Right lobe of liver (tissue), 6 donors: ENCODE measurements around the gene TYW1B. TPM values are rescaled to one million over a fixed set of nuclear protein-coding genes. Genes with fewer than 3 reads are reported as not detected.
A peak's percentile ranks its signal among the peaks of the same experiment; 100 is the strongest.
"Not testable (repeated sequence)": the region's sequence is repeated elsewhere in the genome, so short reads cannot be mapped to it uniquely, and the experiment has no call there.

Experiments
- ATAC-seq, 4 donors: fragments of 200-7000 bp; cut with Tn5 transposase; one replicate each; pipeline ENCODE4 v1.9.1; 2020; ENCODE audit warnings: mild to moderate bottlenecking in 4 of 4, moderate library complexity in 4 of 4
- DNase-seq, 3 donors: peaks; one replicate each; pipeline ENCODE4 v3.0.0-alpha.2; 2020
- H3K27ac ChIP-seq, 3 donors: fragments of 200-600 bp; one replicate each; pipeline ENCODE4 v1.8.0; 2022
- H3K27me3 ChIP-seq, 2 donors: fragments of 200-600 bp; one replicate each; pipeline ENCODE4 v1.8.0; 2022
- H3K36me3 ChIP-seq, 4 donors: fragments of 200-600 bp; sonication (generic) in 1 of 4; one replicate each; pipeline versions ENCODE4 v1.5.1 to v1.8.0; 2017 to 2022; ENCODE audit warnings: control low read depth in 1 of 4
- H3K4me1 ChIP-seq, 4 donors: fragments of 200-600 bp; sonication (generic) in 1 of 4; one replicate each; pipeline versions ENCODE4 v1.5.1 to v1.8.0; 2017 to 2022; ENCODE audit warnings: control low read depth in 1 of 4
- H3K4me3 ChIP-seq, 3 donors: fragments of 200-600 bp; one replicate each; pipeline ENCODE4 v1.8.0; 2022
- H3K9me3 ChIP-seq, 4 donors: fragments of 200-600 bp; sonication (generic) in 1 of 4; one replicate each; pipeline versions ENCODE4 v1.5.1 to v1.8.0; 2017 to 2022; ENCODE audit warnings: control low read depth in 1 of 4
- CTCF ChIP-seq, 4 donors: fragments of 200-600 bp in 3 of 4; fragments of 450-650 bp in 1 of 4; IDR thresholded peaks; one replicate each; pipeline versions ENCODE4 v1.5.1 to v1.8.0; 2016 to 2022; ENCODE audit warnings: antibody characterized with exemption in 4 of 4, mild to moderate bottlenecking in 2 of 4
- POLR2A ChIP-seq: fragments of 450-650 bp; IDR thresholded peaks from one replicate; pipeline ENCODE4 v1.6.1; 2017; ENCODE audit warnings: antibody characterized with exemption, mild to moderate bottlenecking
- WGBS: methylation state at CpG from one replicate; pipeline ENCODE4 v1.1.6; 2018; ENCODE audit warnings: low coverage, low lambda C conversion rate; ENCODE audit not compliant: insufficient coverage; ENCODE audit errors: missing lambda C conversion rate; 5-methylcytosine and 5-hydroxymethylcytosine counted together
- intact Hi-C, 2 donors: fragments of 100-400 bp; cut with DNase I; formaldehyde crosslinking; loops; one replicate each; pipeline versions ENCODE4 v1.11.2 to v1.14.1; 2022
- total RNA-seq, 6 experiments: library from RNA; depleted of rRNA in 2 of 6; stranded (reverse); fragments of >200 nt in 2 of 6; fragmentation: NEBNext Ultra II Directional in 3 of 6; extraction: Animal tissue kit (Norgen Biotek cat#: 25700) in 3 of 6; gene quantifications; one replicate each; pipeline versions ENCODE4 v1.1.0 to v1.2.4, GENCODE V29; 2016 to 2023
- donor health status: DM: no; HTN: yes; CAD: no.
- donor health status: DM: no; HTN: no; CAD: no.
- donor health status: DM: no; HTN: no; CAD: no.
- donor health status: DM: no; HTN: yes; CAD: no.
- donor health status: DM: no; HTN: yes; CAD: no.

TYW1B gene
- total RNA-seq, 6 experiments from 2014 or later: 1.2 to 10.1 (median 2.5) TPM

DNA sequence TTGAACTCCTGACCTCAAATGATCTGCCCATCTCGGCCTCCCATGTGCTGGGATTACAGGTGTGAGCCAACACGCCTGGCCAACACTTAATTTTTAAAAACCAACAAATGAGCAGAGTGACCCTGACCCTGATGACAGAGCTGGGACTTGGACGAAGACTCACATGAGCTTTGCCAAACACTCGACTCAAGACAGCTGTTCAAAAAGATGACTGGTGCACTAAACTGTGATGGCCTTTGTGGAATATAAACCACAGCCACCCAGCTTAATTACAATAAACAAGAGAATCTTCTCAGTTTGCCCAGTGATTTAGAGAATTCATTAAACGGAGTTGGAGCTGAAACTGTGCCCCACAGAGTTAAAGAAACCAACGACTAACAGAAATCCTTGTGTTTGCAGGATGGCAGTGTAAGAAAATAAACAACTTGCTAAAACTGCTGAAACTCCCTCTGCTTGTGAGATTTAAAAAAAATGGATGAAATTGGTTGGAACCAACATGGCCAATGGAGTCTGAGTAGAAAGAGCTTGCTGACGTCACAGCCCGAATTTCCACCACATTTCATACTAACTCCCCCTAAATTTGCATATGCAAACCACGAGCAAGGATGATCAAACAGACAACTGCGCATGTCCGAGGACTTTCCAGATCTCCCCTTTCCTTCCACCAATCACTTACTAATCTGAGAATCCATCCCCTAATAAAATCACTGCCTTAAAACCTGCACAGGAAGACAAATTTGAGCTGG, 209.4 kb downstream of the TYW1B start:
- DNase-seq: not testable (repeated sequence)

GRCh38 chr7:72609761-72610160, 218.2 kb downstream of the TYW1B start:
- H3K9me3 ChIP-seq, ATAC-seq, DNase-seq, H3K4me1 ChIP-seq, H3K27ac ChIP-seq, H3K4me3 ChIP-seq, H3K27me3 ChIP-seq, H3K36me3 ChIP-seq, intact Hi-C loops: not testable (repeated sequence)
- 84% methylated on average over 4 of the region's 5 CpGs for WGBS

More for the DNA sequence above, 209.4 kb downstream of the TYW1B start:
- H3K36me3 ChIP-seq, H3K27me3 ChIP-seq, intact Hi-C loops, H3K9me3 ChIP-seq, H3K27ac ChIP-seq, H3K4me3 ChIP-seq, H3K4me1 ChIP-seq: not testable (repeated sequence)
- peak in 2 of 4 donors; percentile 35 to 58 for ATAC-seq
- 62% methylated on average over 10 of the region's 11 CpGs for WGBS

DNA sequence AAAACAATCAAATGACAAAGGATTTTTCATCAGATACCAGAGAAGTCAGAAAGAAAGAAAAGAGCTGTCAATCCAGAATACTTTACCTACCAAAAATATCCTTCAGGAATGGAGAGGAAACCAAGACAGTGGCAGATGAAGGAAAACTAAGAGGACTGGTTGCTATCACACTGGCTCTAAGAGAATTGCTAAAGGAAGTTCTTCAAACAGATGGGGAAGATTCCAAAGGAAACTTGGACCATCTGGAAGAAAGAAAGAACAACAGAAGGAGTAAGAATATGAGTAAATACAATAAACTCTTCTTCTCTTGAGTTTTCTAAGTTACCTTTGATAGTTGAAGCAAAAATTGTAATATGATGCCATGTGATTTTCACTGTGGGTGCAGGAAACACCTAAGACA, 220.0 kb downstream of the TYW1B start:
- intact Hi-C loops, H3K9me3 ChIP-seq, H3K36me3 ChIP-seq, H3K27ac ChIP-seq, H3K27me3 ChIP-seq, ATAC-seq, DNase-seq, H3K4me1 ChIP-seq, H3K4me3 ChIP-seq: not testable (repeated sequence)

DNA sequence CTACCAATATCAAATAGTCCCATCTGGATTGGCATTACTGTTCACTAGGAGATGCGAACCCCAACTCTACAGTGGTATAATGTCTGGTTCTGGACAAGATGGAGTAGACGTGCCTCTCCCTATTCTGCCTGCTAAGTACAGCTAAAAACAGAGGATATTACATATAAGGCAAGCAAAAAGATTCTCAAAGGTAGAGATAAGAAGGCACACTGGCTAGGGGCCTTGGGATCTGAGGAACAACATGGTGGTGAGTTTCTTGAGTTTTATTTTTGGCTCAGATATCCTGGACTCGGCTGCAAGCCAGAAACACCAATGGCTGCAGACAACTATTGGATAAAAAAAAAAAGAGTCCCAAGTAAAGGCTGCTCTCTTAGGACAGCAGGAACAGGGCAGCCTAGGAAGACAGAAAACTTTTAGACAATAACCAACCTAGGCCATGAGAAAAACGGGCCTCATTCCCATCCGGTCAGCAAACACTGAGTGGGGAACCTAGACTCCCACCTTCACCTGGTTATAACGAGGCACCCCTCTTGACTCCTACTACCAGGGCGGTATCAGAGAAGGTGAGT, 222.1 kb downstream of the TYW1B start:
- WGBS: 87% methylated on average over 3 of the region's 7 CpGs
- H3K4me3 ChIP-seq, H3K9me3 ChIP-seq, H3K36me3 ChIP-seq, H3K27ac ChIP-seq, intact Hi-C loops, DNase-seq, ATAC-seq, H3K27me3 ChIP-seq, H3K4me1 ChIP-seq: not testable (repeated sequence)

DNA sequence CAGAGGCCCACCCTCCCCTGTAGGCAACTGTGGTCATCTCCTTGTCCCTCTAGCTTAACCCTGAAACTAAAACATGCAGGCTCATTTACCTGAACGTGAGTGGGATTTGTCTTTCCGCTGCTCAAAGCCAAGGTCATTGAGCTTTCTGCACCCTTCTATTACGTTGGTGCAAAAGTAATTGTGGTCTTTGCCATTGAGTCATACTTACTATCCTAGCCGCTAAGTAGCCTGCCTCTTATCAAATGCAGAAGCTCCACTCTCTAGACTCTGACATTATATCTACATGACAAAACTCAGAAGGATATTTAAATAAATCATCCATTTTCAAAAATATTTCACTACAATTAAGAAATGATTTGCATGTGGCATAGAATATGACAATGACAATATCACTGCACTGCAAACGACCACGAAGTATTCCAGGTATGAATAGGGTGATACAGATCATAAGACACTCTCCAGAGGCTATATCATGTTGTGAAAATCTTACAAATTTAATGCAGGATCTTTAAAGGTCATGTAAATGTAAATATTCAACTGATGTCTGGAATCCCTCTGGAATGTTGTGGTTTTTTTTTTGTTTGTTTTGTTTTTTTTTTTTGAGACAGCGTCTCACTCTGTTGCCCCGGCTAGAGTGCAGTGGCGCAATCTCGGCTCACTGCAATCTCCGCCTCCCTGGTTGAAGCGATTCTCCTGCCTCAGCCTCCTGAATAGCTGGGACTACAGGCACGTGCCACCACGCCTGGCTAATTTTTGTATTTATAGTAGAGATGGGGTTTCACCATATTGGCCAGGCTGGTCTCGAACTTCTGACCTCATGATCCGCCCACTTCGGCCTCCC, 223.0 kb downstream of the TYW1B start:
- ATAC-seq, H3K27ac ChIP-seq, H3K27me3 ChIP-seq, H3K9me3 ChIP-seq, H3K4me1 ChIP-seq, H3K4me3 ChIP-seq, intact Hi-C loops, DNase-seq, H3K36me3 ChIP-seq: not testable (repeated sequence)
- WGBS: 90% methylated on average over 13 of the region's 17 CpGs

DNA sequence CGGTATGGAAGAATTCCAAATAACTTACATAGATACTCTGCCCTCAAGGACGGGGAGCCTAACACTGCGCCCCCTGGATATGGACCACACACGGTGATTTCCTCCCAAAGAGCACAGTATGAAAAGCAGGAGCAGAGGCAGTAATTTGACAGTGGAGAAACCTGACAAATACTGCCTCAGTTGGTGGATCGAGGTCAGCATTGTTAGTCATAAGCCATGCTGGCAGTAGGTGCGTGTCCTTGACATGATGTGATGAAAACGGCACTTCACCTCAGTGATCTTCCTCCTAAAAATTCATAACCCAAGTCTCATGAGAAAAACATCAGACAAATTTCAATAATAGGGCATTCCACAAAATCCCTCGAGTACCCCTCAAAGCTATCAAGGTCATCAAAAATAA, 224.5 kb downstream of the TYW1B start:
- 93% methylated on average over 5 of the region's 8 CpGs for WGBS
- H3K27ac ChIP-seq, intact Hi-C loops, H3K9me3 ChIP-seq, DNase-seq, H3K27me3 ChIP-seq, ATAC-seq, H3K4me3 ChIP-seq, H3K36me3 ChIP-seq, H3K4me1 ChIP-seq: not testable (repeated sequence)

- intact Hi-C loops: no loop called here
- no peak for TF ChIP-seq CTCF (IDR thresholded peaks at IDR 0.05)
- TF ChIP-seq POLR2A: no peak
- no peak overlapping the region for H3K27ac ChIP-seq
- ATAC-seq: no peak
- WGBS: 95% methylated on average over 5 of the region's 5 CpGs
- no peak for DNase-seq
- H3K36me3 ChIP-seq: no peaks in the 10 kb centered on the region
- H3K27me3 ChIP-seq: no peaks in the 10 kb centered on the region
- H3K4me1 ChIP-seq: no peaks in the 10 kb centered on the region
- H3K4me3 ChIP-seq: no peak overlapping the region
- no peaks in the 10 kb centered on the region for H3K9me3 ChIP-seq
These were observed 224.9 kb downstream of the TYW1B start for GRCh38 chr7:72603073-72603472.

GRCh38 chr7:72601683-72602082, 226.3 kb downstream of the TYW1B start:
- intact Hi-C loops, DNase-seq, H3K4me1 ChIP-seq, H3K9me3 ChIP-seq, H3K27me3 ChIP-seq, ATAC-seq, H3K36me3 ChIP-seq, H3K27ac ChIP-seq, H3K4me3 ChIP-seq: not testable (repeated sequence)
- WGBS: 54% methylated on average over 2 of the region's 2 CpGs

DNA sequence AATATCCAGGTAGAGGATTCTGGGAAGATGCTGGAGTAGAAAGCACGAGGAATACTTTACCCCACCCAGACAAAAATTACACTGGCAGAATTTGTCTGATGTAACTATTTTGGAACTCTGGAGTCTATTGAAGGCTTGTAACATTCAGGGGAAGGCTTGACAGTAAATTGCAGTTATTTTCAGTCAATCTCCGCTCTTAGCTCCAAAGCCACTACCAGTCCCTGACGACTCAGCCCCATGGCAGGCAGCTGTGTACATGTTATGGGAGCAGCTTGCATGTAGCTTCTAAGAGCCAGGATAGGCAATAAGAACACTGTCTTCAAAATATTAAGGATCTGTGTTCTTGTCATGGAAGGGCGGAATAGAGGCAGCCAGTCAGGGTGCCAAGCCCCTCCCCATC, 238.0 kb downstream of the TYW1B start:
- H3K4me1 ChIP-seq, intact Hi-C loops, H3K27ac ChIP-seq, ATAC-seq, H3K4me3 ChIP-seq, DNase-seq, H3K27me3 ChIP-seq, H3K36me3 ChIP-seq, H3K9me3 ChIP-seq: not testable (repeated sequence)
- WGBS: 95% methylated on average over 2 of the region's 4 CpGs

DNA sequence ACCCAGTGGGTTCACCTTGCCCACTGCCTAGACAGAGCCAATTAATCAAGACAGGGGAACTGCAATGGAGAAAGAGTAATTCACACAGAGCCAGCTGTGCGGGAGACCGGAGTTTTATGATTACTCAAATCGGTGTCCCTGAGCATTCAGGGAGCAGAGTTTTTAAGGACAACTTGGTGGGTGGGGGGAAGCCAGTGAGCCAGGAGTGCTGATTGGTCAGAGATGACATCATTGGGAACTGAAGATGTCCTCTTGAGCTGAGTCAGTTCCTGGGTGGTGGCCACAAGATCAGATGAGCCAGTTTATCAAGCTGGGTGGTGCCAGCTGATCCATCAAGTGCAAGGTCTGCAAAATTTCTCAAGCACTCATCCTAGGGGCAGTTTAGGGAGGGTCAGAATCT, 240.7 kb downstream of the TYW1B start:
- H3K9me3 ChIP-seq, intact Hi-C loops, H3K4me3 ChIP-seq, H3K27ac ChIP-seq, H3K27me3 ChIP-seq, ATAC-seq, DNase-seq, H3K4me1 ChIP-seq, H3K36me3 ChIP-seq: not testable (repeated sequence)
- 87% methylated on average over 3 of the region's 3 CpGs for WGBS
